Panc1 (cell line): ENCODE data around the gene TMEM266. TPM values are rescaled to one million over a fixed set of nuclear protein-coding genes. Genes with fewer than 3 reads are reported as not detected.

Experiments
- ATAC-seq: fragments of 200-7000 bp; cut with Tn5 transposase; 2 replicates; pipeline ENCODE4 v1.9.1; 2020; ENCODE audit warnings: mild to moderate bottlenecking, moderate library complexity
- BruUV-seq: library from RNA; stranded (reverse); fragments of 400-500 nt; replicated peaks from 2 replicates; lab custom pipeline; 2021; lab: Mats Ljungman, UMichigan
- CTCF ChIA-PET: fragments of 300-600 bp; sonication (Branson Sonifier 250); formaldehyde crosslinking; loops from one replicate; lab custom pipeline; 2022; ENCODE audit warnings: antibody characterized with exemption; lab: Charles Lee
- POLR2A ChIA-PET: fragments of 300-600 bp; sonication (Branson Sonifier 250); formaldehyde crosslinking; loops from one replicate; lab custom pipeline; 2022; ENCODE audit warnings: antibody characterized with exemption; lab: Charles Lee
- DNase-seq: peaks from one replicate; pipeline ENCODE4 v3.0.0-alpha.2; 2010; ENCODE audit warnings: low read depth, low spot score
- H3K27ac ChIP-seq: 2 replicates; pipeline ENCODE4 v1.5.1; 2011; ENCODE audit warnings: mild to moderate bottlenecking, low read length, inconsistent platforms
- H3K27me3 ChIP-seq: fragments of 200-500 bp; sonication (Bioruptor generic); 2 replicates; pipeline ENCODE4 v1.6.0; 2014; ENCODE audit warnings: low read length, inconsistent platforms; ENCODE audit not compliant: control insufficient read depth, insufficient read depth
- H3K36me3 ChIP-seq: fragments of 200-500 bp; sonication (Bioruptor generic); 2 replicates; pipeline ENCODE4 v1.5.1; 2014; ENCODE audit warnings: inconsistent platforms, mild to moderate bottlenecking, low read length, moderate library complexity; ENCODE audit not compliant: control insufficient read depth, insufficient read depth
- H3K4me1 ChIP-seq: 2 replicates; pipeline ENCODE4 v1.5.1; 2011; ENCODE audit warnings: inconsistent platforms, mild to moderate bottlenecking, low read length, moderate library complexity; ENCODE audit not compliant: control insufficient read depth, insufficient read depth
- H3K4me3 ChIP-seq, 2 experiments: 2 replicates each; pipeline ENCODE4 v1.5.1; 2011 to 2012; ENCODE audit warnings: low read depth in 2 of 2, low read length in 2 of 2, mild to moderate bottlenecking in 2 of 2, inconsistent platforms in 1 of 2, moderate library complexity in 1 of 2
- H3K9me3 ChIP-seq: fragments of 200-500 bp; sonication (Bioruptor generic); 2 replicates; pipeline ENCODE4 v1.5.1; 2014; ENCODE audit warnings: low read depth, mild to moderate bottlenecking, inconsistent platforms, low read length, moderate library complexity; ENCODE audit not compliant: control insufficient read depth, insufficient read depth
- POLR2AphosphoS5 ChIP-seq: IDR thresholded peaks from 2 replicates; pipeline ENCODE4 v1.6.1; 2012; ENCODE audit warnings: mild to moderate bottlenecking, low read depth, low read length, moderate library complexity
- SIN3A ChIP-seq: IDR thresholded peaks from 2 replicates; pipeline ENCODE4 v1.6.1; 2012; ENCODE audit warnings: low read depth, mild to moderate bottlenecking, low read length, moderate library complexity, borderline replicate concordance; ENCODE audit not compliant: insufficient read depth
- TCF7L2 ChIP-seq: IDR thresholded peaks from 2 replicates; pipeline ENCODE4 v1.6.1; 2011; ENCODE audit warnings: mild to moderate bottlenecking, low read depth, low read length, inconsistent platforms
- in situ Hi-C: cut with HindIII; loops from 2 replicates; pipeline ENCODE4 v1.10.0; 2016; ENCODE audit warnings: low sequenced_read_pairs, low pct_unique_long_range_greater_than_20kb
- intact Hi-C: fragments of 100-400 bp; cut with micrococcal nuclease; formaldehyde crosslinking; loops from one replicate; pipeline ENCODE4 v1.10.0; 2022; ENCODE audit not compliant: unreplicated experiment
- total RNA-seq: library from RNA; stranded (reverse); gene quantifications from one replicate; pipeline ENCODE4 v1.2.1, GENCODE V29; 2021; ENCODE audit not compliant: unreplicated experiment
- TF ChIP-seq, protein P1 (sequence below), 2 experiments: IDR thresholded peaks; 2 replicates each; pipeline ENCODE4 v1.6.1; 2011 to 2012; ENCODE audit warnings: low read depth in 2 of 2, control low read depth in 1 of 2, low read length in 1 of 2, mild to moderate bottlenecking in 1 of 2, moderate library complexity in 1 of 2; ENCODE audit not compliant: insufficient read depth in 1 of 2
- TF ChIP-seq, protein P2 (sequence below): fragments of 450-650 bp; IDR thresholded peaks from 2 replicates; pipeline ENCODE4 v1.5.1; 2017; ENCODE audit warnings: mild to moderate bottlenecking

Gene TMEM266
- total RNA-seq, 1 experiment from 2014 or later, result 0.21 TPM

- BruUV-seq, result no TSS peak
- H3K27me3 ChIP-seq, result peaks cover 3% of the 10 kb centered on the region; the same call in 1 of the 2 replicates
- no peaks in the 10 kb centered on the region for H3K36me3 ChIP-seq
- TF ChIP-seq, protein P1, sequence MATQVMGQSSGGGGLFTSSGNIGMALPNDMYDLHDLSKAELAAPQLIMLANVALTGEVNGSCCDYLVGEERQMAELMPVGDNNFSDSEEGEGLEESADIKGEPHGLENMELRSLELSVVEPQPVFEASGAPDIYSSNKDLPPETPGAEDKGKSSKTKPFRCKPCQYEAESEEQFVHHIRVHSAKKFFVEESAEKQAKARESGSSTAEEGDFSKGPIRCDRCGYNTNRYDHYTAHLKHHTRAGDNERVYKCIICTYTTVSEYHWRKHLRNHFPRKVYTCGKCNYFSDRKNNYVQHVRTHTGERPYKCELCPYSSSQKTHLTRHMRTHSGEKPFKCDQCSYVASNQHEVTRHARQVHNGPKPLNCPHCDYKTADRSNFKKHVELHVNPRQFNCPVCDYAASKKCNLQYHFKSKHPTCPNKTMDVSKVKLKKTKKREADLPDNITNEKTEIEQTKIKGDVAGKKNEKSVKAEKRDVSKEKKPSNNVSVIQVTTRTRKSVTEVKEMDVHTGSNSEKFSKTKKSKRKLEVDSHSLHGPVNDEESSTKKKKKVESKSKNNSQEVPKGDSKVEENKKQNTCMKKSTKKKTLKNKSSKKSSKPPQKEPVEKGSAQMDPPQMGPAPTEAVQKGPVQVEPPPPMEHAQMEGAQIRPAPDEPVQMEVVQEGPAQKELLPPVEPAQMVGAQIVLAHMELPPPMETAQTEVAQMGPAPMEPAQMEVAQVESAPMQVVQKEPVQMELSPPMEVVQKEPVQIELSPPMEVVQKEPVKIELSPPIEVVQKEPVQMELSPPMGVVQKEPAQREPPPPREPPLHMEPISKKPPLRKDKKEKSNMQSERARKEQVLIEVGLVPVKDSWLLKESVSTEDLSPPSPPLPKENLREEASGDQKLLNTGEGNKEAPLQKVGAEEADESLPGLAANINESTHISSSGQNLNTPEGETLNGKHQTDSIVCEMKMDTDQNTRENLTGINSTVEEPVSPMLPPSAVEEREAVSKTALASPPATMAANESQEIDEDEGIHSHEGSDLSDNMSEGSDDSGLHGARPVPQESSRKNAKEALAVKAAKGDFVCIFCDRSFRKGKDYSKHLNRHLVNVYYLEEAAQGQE (IDR thresholded peaks at IDR 0.05; ENCODE audit: insufficient read depth in 1 of 2, low read depth in 2 of 2, low read length in 1 of 2), result no peak
- TF ChIP-seq, protein P2, sequence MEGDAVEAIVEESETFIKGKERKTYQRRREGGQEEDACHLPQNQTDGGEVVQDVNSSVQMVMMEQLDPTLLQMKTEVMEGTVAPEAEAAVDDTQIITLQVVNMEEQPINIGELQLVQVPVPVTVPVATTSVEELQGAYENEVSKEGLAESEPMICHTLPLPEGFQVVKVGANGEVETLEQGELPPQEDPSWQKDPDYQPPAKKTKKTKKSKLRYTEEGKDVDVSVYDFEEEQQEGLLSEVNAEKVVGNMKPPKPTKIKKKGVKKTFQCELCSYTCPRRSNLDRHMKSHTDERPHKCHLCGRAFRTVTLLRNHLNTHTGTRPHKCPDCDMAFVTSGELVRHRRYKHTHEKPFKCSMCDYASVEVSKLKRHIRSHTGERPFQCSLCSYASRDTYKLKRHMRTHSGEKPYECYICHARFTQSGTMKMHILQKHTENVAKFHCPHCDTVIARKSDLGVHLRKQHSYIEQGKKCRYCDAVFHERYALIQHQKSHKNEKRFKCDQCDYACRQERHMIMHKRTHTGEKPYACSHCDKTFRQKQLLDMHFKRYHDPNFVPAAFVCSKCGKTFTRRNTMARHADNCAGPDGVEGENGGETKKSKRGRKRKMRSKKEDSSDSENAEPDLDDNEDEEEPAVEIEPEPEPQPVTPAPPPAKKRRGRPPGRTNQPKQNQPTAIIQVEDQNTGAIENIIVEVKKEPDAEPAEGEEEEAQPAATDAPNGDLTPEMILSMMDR, result no peak
- TF ChIP-seq POLR2AphosphoS5 (no peak), TCF7L2 (no peak), SIN3A (no peak)
- intact Hi-C loops, result no loop called here
- H3K9me3 ChIP-seq, result no peaks in the 10 kb centered on the region
- ChIA-PET CTCF (no interaction called here), POLR2A (no interaction called here)
- in situ Hi-C loops, result no loop called here
- H3K4me1 ChIP-seq, result no peaks in the 10 kb centered on the region
- no peak overlapping the region for H3K27ac ChIP-seq
- no peak overlapping the region for H3K4me3 ChIP-seq
- DNase-seq, result no peak
- no peak for ATAC-seq
Observed at GRCh38 chr15:76134537-76134936, 74.8 kb downstream of the TMEM266 start.

DNA sequence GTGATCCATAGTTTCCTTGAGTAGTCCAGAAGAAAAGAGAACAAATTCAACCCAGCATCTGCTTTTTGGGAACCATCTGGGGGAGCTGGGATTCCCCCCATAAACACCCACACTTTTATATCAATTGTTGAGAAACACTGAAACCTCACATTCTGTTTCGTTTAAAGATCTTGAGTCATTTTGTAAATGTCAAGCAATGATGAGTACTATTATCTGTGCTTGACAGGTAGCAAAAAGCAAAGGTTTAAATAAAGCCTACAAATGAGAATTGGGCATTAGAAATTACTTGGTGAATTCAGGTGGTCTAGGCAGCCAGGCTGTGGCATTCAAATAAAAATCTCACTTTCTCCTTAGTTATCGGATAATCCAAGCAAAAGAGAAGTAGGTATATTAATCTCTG, 75.7 kb downstream of the TMEM266 start:
- POLR2A ChIA-PET, result no interaction called here
- H3K27me3 ChIP-seq, result peaks cover 3% of the 10 kb centered on the region; the same call in 1 of the 2 replicates
- BruUV-seq, result no TSS peak
- H3K27ac ChIP-seq, result no peak overlapping the region
- in situ Hi-C loops (no loop called here), intact Hi-C loops (no loop called here)
- no peak for DNase-seq
- no peak for ATAC-seq
- CTCF ChIA-PET, result no interaction called here
- no peak overlapping the region for H3K4me3 ChIP-seq
- no peaks in the 10 kb centered on the region for H3K9me3 ChIP-seq
- TF ChIP-seq, protein P2, result no peak
- TF ChIP-seq POLR2AphosphoS5 (no peak), TCF7L2 (no peak), SIN3A (no peak)
- TF ChIP-seq, protein P1 (IDR thresholded peaks at IDR 0.05; ENCODE audit: insufficient read depth in 1 of 2, low read depth in 2 of 2, low read length in 1 of 2), result no peak
- H3K36me3 ChIP-seq, result no peaks in the 10 kb centered on the region
- H3K4me1 ChIP-seq, result no peaks in the 10 kb centered on the region
